GM12801 (cell line): ENCODE results near the gene APPBP2.

Experiments used
- TF ChIP-seq, protein P1 (sequence below): IDR thresholded peaks from one replicate; pipeline ENCODE4 v1.5.1; 2011; ENCODE audit warnings: control low read depth; ENCODE audit not compliant: insufficient read length; ENCODE audit errors: extremely low read depth

APPBP2 gene

DNA sequence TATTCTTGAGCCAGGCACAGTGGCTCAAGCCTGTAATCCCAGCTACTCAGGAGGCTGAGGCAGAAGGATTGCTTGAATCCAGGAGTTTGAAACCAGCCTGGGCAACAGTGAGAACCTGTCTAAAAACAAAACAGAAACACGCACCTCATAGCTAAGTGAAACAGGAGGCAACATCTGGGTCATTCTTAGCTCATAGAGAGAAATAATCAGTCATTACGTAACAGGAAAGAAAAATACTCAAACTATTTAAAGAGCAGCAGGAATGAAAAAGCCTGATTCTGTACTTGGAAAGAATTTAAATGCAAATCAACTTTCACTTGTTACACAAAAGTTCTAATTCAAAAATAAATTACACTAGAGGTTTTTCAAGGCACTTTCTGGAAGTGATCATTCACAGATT, 86.5 kb downstream of the APPBP2 start:
- TF ChIP-seq, protein P1, sequence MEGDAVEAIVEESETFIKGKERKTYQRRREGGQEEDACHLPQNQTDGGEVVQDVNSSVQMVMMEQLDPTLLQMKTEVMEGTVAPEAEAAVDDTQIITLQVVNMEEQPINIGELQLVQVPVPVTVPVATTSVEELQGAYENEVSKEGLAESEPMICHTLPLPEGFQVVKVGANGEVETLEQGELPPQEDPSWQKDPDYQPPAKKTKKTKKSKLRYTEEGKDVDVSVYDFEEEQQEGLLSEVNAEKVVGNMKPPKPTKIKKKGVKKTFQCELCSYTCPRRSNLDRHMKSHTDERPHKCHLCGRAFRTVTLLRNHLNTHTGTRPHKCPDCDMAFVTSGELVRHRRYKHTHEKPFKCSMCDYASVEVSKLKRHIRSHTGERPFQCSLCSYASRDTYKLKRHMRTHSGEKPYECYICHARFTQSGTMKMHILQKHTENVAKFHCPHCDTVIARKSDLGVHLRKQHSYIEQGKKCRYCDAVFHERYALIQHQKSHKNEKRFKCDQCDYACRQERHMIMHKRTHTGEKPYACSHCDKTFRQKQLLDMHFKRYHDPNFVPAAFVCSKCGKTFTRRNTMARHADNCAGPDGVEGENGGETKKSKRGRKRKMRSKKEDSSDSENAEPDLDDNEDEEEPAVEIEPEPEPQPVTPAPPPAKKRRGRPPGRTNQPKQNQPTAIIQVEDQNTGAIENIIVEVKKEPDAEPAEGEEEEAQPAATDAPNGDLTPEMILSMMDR = no peak

DNA sequence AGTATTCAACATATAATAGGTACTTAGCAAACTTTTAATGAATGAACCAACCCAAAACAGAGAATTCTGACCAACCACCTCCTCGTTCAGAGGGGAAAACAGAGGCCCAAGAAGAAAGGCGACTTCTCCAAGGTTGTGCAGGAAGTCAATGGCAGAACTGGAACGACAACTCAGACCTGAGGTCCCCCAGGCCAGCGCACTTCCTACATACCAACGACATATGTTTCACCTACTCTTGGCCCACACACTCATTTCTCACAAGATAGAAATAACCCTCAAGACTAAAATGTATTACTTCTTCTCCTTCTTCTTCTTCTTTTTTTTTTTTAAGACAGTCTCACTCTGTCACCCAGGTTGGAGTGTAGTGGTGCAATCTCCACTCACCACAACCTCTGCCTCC, 89.4 kb downstream of the APPBP2 start:
- TF ChIP-seq, protein P1 = no peak

DNA sequence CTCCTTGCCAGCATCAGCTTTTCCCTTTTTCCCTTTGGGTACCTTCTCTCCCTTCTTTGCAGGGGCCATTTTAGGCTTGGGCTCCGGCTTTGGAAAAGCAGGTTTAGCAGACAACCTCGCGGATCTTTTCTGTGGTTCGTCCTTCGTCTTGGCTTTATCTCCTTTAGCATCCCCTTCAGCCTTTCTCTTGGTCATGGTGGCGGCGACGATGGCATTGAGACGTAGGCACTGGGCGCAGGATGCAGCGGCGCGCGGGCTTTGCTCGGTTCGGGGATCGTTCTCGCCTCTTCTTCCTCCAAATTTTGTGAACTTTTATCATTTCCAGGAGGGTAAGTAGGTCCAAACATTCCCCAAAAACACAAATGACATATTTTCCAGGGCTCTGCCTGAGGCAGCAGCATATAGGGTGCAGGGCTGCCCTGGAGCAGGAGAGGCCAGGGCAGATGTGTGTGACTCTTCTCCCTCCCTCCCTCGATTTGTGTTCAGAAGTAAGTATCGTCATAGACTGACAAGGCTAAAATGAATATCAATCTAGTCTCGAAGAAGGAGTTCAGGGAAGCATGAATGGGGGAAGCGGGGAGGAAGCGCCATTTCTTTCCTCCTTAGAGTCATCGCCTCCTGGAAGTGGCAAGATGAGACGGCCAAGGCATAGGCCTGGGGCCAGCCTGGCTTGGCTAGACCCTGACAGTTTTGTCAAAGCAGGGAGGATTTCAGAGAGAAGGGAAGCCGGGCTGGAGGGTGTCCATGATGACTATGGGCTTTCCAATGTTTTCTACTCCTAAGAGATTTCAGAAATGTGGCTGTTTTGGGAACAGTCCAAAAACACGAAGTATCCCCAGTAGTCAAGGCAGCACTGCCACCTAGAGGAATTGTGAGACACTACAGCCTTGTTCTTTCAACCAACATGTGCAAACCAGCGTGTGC, 90.5 kb downstream of the APPBP2 start:
- TF ChIP-seq, protein P1 = no peak

DNA sequence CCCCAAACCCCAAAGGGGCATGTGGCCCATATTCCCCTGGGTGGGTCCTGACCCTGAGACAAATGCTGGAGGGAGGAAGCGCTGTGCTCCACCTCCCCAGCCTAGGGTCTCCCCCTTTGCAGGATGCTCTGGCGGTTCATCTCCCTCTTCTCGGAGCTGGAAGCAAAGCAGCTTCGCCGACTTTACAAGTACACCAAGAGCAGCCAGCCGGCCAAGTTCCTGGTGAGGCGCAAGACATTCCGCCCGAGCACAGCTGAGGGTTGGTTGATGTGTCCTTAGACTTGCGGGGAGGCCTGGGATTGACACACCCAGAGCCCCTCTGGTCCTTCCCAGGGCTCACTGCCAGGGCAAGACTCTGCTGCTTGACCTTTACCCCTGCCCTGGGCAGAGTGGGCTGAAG, 99.4 kb downstream of the APPBP2 start:
- TF ChIP-seq, protein P1 = no peak

DNA sequence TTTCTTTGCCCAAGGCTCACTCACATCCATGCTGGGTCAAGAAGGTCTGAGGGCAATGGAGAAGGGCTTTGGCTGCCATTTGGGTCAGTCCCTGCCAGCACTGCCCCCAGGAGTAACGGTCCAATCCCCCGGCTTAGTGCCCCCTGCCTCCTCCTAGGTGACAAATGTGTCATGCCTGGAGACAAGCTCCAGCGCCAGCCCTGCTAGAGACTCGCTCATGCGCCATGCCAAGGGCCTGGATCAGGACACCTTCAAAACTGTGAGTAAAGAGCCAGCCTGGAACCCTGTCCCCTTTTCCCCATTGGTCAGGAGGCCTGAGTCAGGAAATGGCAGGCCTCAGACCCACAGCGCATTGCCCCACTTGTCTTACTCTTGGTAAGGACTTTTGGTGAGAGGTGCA, 100.4 kb downstream of the APPBP2 start:
- TF ChIP-seq, protein P1 = no peak

DNA sequence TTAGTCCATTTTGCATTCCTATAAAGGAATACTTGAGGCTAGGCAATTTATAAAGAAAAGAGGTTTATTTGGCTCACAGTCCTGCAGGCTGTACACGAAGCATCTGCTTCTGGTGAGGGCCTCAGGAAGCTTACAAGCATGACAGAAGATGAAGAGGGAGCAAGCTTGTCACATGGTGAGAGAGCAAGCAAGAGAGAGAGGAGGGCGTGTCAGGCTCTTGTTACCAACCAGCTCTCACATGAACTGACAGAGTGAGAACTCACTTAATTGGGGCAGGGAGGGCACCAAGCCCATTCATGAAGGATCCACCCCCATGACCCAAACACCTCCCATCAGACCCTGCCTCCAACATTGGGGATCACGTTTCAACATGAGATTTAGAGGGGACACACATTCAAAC, 102.2 kb downstream of the APPBP2 start:
- TF ChIP-seq, protein P1 = no peak

DNA sequence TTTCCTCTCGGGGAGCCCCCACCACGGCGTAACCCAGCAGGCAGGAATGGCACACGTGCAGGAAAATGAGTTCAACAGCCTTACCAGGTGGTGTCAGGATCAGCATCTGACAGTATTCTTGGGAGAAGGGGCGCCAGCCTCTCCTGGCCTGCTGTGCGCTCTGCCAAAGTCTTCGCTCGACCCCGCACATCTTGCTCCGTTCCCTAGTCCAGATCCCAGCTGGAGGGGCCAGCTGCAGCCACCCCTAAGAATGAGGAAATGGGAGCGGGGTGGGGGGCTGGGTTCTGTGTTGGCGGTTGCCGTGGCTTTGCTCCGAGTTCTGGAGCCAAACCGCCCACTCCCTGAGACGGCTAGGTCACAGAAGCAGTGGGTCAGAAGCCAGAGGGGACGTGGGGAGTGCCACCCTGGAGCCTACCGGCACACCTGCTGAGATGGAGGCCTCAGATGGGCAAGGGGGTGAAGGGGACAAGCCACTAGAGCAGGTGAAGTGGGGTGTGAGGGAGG, 103.8 kb downstream of the APPBP2 start, which contains the start of gene CHCT1:
Gene CHCT1, plus strand, starts transcription at position 328 of the 504 bp plus-strand sequence. Its CDS starts 104 bp downstream, at position 432.
- TF ChIP-seq, protein P1 = no peak
